ENCODE measurements around the gene PYGM.
"Not testable (repeated sequence)": the region's sequence is repeated elsewhere in the genome, so short reads cannot be mapped to it uniquely, and the experiment has no call there.

PYGM gene

GRCh38 chr11:64714666-64715065 is 45.1 kb downstream of the PYGM start:
- DNase-seq, result no peak

GRCh38 chr11:64713781-64714363 is 45.9 kb downstream of the PYGM start:
- no peak for DNase-seq

- no peak for DNase-seq
Observed at GRCh38 chr11:64713016-64713707, 46.6 kb downstream of the PYGM start.

GRCh38 chr11:64712430-64713015 is 47.3 kb downstream of the PYGM start:
- no peak for DNase-seq

- no peak for DNase-seq
Observed at GRCh38 chr11:64711956-64712362, 47.8 kb downstream of the PYGM start.

GRCh38 chr11:64711138-64711955 is 48.4 kb downstream of the PYGM start:
- DNase-seq, result no peak

GRCh38 chr11:64710418-64711137 is 49.2 kb downstream of the PYGM start:
- DNase-seq, result no peak

- DNase-seq, result no peak
Observed at GRCh38 chr11:64705501-64705900, 54.3 kb downstream of the PYGM start.

GRCh38 chr11:64703048-64703447 is 56.7 kb downstream of the PYGM start:
- no peak for DNase-seq

GRCh38 chr11:64701956-64702355 is 57.8 kb downstream of the PYGM start:
- DNase-seq, result not testable (repeated sequence)

- no peak for DNase-seq
Observed at GRCh38 chr11:64698427-64698826, 61.3 kb downstream of the PYGM start.

GRCh38 chr11:64697663-64698375 is 62.0 kb downstream of the PYGM start:
- no peak for DNase-seq

Measured in T1000 (cell line).